Stimulated activated CD4-positive, alpha-beta T cell treated with anti-CD3 and anti-CD28 coated beads, Interleukin-1b, Interleukin-23, amount 100 ng/mL, for 4 hours (primary cell): ENCODE measurements around the gene LY6G5C.

Experiments used
- DNase-seq, 2 donors: peaks; one replicate each; pipeline ENCODE4 v3.0.0-alpha.2; 2020; ENCODE audit warnings: low read depth in 2 of 2

Gene LY6G5C

DNA sequence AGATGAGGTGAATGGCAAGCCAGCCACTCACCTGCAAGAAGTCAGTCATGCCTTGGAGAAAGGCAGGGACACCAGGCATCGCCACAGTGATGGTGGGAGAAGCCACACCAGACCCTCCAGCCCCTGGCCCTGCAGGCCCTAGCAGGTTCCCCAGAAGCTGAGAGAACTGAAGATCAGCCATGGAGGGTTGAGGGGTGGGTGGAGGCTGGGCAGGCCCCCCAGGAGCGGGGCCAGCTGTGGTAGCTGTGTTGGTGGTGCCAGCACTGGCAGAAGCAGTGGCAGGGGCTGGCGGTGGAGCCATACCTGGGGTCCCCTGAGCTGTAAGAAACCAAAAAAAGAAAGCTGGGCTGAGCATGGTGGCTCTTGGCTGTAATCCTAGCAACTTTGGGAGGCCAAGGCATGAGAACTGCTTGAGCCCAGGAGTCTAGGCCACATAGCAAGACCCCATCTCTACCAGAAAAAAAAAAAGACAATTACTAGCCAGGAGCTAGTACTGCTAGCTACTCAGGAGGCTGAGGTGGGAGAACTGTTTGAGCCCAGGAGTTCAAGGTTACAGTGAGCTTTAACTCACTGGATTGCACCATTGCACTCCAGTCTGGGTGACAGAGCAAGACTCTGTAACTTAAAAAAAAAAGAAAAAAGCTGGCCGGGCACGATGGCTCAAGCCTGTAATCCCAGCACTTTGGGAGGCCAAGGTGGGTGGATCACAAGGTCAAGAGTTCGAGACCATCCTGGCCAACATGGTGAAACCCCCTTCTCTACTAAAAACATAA, 37.9 kb downstream of the LY6G5C start:
- no peak for DNase-seq

DNA sequence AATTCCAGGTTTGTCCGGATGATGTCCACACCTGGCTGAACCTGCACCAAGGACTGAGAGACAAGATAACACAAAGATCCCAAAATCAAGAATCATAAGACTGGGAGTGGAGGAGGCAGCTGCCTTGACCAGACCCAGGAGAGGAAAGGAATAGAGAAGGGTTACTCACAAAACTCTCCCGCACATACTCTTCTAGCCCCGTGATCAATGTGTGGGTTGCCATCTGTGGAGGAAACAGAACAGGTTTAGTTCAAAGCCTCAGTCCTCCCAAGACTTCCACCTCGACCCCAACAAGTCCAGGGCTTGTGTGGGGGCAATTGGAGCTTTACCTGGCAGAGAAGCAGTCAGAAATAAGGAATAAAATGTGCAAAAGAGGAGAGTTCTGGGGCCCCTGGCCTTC, 39.5 kb downstream of the LY6G5C start:
- DNase-seq = no peak

DNA sequence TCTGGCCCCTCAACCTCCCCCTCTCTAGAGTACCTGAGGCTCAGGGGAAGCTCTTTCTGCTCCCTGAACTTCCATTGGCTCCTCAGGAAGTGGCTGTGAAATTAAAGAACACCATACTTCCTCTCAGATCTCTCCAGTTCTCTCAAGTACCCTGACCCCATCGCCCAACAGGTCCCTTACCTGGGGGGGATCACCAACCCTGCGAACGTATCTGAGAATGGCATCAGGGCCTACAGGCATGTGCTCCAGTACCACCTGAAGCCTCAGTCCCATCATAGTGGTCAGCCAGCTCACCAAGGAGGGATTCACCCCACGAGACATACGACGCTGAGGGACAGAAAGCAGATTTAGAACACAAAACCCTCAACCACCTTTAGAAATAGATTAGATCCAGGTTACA, 40.3 kb downstream of the LY6G5C start:
- DNase-seq = no peak

DNA sequence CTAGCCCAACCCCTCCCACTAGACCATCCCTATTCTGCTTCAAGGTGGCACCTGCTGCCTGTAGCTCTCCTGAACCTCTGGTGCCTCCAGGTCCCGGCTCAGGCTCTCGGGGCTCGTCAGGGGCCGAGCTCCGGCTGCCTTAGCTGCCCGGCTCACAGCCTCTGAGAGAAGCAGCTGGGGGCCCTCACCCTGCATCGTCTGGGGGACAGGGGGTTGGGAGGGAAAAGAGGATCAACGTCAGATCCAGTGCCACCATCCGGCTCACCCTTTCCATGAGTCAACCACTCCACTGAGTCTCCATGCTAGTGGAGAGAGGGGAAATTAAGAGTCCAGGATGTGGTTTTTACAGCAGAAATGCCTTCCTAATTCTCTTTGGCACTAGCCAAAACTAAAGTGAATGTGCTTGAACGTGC, 41.4 kb downstream of the LY6G5C start:
- DNase-seq = no peak

DNA sequence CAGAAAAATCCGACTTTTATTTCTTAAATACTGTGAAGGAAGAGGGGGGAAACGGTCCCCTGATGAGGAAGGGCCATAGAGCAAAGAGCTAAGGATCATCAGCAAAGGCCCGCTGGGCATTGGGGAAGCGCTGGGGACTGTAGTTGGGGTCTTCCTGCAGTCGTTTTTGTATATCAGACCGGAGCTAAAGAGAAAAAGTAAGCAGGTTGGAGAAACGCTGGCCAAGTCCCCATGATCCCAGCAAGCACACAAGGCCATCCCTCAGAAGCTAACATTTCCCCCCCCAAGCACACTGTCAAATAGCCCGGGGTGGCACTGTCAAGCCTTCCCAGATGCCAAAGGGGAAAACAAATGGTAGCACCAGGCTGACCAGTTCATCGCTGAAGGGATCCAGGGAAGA, 41.8 kb downstream of the LY6G5C start:
- DNase-seq = no peak

DNA sequence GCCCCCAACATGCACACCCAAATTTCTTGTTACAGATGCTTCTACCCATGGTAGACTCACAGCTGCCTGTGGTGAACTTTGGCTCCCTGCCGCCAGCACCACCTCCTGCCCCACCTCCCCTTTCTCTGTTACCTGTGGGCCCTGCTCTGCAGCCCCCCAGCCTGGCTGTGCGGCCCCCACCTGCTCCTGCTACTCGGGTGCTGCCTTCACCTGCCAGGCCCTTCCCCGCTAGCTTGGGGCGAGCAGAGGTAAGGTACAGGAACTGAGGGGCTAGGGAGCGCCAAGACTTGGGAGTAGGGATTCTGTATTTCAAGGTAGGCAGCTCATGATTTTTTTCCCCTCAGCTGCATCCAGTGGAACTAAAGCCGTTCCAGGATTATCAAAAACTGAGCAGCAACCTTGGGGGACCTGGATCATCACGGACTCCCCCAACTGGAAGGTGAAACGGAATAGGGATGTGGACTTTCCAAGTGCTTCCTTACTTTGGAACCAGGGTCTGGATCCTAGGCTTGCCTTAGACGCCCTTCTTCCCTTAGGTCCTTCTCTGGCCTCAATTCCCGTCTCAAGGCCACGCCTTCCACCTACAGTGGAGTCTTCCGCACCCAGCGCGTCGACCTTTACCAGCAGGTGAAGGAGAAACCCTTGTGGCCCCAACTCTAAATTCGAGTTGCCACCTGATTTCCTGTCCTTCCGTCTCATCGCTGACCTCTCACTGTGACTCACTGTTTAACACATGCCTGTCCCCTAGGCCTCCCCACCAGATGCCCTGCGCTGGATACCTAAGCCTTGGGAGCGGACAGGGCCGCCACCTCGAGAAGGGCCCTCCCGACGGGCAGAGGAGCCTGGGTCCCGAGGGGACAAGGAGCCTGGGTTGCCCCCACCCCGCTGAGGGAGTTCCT, 43.9 kb downstream of the LY6G5C start:
- no peak for DNase-seq

DNA sequence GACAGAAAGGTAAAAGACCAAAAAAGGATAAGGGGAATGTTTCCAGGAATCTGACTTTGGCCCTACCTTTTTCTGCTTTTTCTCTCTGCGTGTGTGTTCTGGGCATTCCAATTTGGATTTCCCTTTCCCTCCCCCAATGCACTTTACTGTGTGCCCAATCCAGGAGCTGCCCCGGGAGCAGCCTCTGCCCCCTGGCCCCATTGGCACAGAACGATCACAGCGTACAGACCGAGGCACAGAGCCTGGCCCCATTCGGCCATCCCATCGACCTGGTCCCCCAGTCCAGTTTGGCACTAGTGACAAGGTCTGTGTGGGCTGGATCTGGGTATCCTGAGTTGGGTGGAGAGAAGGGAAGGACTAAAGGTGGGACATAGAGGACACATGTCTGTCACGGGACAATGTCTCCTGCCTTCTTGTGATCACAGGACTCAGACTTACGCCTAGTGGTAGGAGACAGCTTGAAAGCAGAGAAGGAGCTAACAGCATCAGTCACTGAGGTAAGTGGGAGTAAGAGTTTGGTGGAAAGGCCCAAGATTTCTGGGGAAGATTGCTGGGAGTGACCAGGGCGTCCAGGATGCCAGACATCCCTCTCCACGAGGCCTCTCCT, 45.8 kb downstream of the LY6G5C start:
- DNase-seq = no peak

DNA sequence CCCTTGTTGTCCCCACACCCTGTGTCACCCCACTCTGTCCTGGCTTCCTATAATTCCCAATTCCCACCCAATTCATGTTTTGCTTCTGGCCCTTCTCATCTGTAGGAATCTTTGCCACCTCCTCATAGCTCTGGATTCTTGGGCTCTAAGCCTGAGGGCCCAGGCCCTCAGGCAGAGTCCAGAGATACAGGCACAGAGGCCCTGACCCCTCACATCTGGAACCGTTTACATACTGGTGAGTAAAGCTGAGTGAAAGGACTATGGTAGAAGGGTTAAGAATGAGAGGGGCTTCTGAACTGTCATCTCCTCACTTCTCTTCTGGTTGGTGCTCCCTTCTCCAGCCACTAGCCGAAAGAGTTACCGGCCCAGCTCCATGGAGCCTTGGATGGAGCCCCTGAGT, 46.7 kb downstream of the LY6G5C start:
- no peak for DNase-seq

DNA sequence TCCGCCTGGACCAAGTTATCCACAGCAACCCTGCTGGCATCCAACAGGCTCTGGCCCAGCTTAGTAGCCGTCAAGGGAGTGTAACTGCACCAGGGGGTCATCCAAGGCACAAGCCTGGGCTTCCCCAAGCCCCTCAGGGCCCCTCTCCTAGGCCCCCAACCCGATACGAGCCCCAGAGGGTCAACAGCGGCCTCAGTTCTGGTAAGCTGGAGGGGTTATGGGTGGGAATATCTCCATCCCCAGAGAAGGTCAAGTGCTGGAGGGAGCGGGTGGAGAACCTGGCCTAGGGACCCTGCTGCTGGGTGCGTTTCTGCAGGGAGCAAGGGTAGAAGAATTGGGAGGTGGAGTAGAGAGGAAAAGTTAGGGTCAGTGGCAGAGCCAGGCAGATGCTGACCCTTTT, 47.4 kb downstream of the LY6G5C start:
- DNase-seq = no peak

DNA sequence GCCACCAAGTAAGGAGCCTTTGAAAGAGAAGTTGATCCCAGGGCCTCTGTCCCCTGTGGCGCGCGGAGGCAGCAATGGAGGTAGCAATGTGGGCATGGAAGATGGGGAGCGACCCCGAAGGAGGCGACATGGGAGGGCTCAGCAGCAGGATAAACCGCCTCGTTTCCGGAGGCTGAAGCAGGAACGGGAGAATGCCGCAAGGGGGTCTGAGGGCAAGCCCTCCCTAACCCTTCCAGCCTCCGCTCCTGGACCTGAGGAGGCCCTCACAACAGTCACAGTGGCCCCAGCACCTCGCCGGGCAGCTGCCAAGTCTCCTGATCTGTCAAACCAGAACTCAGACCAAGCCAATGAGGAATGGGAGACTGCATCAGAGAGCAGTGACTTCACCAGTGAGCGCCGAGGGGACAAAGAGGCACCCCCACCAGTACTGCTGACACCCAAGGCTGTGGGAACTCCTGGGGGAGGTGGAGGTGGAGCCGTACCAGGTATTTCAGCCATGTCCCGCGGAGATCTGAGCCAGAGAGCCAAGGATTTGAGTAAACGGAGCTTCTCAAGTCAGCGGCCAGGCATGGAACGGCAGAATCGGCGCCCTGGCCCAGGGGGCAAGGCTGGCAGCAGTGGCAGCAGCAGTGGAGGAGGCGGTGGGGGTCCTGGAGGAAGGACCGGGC, 48.5 kb downstream of the LY6G5C start:
- no peak for DNase-seq

DNA sequence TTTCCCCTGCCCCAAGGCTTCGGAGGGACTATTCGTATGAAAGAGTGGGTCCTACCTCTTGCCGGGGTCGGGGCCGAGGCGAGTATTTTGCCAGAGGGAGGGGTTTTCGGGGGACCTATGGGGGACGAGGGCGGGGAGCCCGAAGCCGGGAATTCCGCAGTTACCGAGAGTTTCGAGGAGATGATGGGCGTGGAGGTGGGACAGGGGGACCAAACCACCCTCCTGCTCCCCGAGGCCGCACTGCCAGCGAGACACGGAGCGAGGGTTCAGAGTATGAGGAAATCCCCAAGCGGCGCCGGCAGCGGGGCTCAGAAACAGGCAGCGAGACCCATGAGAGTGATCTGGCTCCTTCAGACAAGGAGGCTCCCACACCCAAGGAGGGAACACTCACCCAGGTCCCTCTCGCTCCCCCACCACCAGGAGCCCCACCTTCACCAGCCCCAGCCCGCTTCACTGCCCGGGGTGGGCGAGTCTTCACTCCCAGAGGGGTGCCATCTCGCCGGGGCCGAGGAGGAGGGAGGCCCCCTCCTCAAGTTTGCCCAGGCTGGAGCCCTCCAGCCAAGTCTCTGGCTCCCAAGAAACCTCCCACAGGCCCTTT, 49.1 kb downstream of the LY6G5C start:
- no peak for DNase-seq

DNA sequence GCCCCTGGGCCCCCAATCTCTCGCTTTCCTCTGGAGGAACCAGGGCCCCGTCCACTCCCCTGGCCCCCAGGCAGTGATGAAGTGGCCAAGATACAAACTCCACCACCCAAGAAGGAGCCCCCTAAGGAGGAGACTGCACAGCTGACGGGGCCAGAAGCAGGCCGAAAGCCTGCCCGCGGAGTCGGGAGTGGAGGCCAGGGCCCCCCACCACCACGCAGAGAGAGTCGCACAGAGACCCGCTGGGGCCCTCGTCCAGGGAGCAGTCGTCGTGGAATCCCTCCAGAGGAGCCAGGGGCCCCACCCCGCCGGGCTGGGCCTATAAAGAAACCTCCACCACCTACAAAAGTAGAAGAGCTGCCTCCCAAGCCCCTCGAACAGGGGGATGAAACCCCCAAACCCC, 49.7 kb downstream of the LY6G5C start:
- no peak for DNase-seq

DNA sequence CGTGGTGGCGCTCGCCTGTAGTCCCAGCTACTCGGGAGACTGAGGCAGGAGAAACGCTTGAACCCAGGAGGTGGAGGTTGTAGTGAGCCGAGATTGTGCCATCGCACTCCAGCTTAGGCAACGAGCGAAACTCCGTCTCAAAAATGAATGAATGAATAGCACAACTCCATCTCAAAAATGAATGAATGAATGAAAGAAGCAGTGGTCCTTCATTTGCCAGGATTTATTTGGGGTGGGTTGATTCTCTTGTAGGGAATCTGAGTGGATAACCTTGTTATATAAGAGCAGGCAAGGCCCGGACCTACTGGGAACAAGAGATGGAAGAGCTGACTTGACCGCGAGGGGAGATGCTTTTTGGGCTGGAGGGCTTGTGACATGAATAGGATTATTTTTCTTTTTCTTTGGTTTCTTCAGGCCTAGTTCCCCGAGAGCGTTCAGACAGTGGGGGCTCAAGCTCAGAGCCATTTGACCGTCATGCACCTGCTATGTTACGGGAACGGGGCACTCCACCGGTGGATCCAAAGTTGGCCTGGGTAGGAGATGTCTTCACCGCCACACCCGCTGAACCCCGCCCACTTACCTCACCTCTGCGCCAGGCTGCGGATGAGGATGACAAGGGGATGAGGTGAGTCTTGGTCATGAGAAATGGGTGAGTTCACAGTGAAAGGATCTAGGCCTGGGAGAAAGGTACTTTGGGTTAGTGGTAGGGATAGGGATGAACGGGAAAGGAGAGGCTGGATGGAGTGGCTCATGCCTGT, 50.5 kb downstream of the LY6G5C start:
- DNase-seq = no peak

DNA sequence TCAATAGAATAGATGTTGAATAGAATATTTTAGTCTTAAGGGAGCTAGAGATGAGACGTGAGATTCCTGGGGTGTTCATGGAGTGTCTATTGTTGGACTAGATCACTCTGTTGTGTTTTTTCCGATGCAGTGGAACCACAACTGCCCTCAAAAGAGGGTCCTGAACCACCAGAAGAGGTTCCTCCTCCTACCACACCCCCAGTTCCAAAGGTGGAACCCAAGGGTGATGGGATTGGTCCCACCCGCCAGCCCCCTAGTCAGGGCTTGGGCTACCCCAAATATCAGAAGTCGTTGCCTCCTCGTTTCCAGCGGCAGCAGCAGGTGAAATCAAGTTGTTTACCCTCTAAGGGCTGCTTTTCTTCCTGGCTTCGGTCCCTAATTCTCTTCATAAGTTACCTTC, 51.9 kb downstream of the LY6G5C start:
- no peak for DNase-seq

DNA sequence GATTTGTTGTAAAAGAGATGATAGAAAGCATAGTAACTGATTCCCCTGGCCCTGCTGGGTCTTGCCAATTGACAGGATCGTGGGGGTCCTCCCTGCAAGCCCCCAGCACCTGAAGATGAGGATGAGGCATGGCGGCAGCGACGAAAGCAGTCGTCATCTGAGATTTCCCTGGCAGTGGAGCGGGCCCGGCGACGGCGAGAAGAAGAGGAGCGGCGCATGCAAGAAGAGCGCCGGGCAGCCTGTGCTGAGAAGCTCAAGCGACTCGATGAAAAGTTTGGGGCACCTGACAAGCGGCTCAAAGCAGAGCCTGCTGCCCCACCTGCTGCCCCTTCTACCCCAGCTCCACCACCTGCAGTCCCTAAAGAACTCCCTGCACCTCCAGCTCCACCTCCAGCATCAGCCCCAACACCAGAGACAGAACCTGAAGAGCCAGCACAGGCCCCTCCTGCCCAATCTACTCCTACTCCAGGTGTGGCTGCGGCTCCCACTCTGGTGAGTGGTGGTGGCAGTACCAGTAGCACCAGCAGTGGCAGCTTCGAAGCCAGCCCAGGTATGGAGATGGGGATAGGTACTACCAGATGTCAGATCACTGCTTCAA, 53.1 kb downstream of the LY6G5C start:
- DNase-seq = no peak

DNA sequence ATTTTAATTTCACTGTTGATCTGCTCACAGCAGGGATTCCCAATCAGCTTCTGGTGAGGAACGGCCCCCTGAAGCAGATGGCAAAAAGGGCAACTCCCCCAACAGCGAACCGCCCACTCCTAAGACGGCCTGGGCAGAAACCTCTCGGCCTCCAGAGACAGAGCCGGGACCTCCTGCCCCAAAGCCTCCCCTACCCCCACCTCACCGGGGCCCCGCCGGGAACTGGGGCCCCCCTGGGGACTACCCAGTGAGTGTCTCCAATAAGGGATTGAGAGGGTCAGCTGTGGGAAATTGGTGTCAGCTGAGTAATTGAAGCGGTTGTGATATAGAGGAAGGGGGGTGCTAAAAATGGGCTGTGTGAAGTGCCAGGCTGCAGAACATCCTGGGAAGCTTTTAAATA, 53.9 kb downstream of the LY6G5C start:
- DNase-seq = no peak
